Kidney epithelial cell (primary cell): ENCODE measurements around the gene IGSF21. TPM values are rescaled to one million over a fixed set of nuclear protein-coding genes. Genes with fewer than 3 reads are reported as not detected.

ENCODE experiments used
- DNase-seq: peaks from one replicate; pipeline ENCODE4 v3.0.0-alpha.2; 2010; ENCODE audit warnings: low read depth
- H3K27me3 ChIP-seq: 2 replicates; pipeline ENCODE4 v1.6.0; 2011; ENCODE audit warnings: low read length; ENCODE audit not compliant: control insufficient read depth, insufficient read depth
- H3K36me3 ChIP-seq: 2 replicates; pipeline ENCODE4 v1.5.1; 2011; ENCODE audit warnings: low read length; ENCODE audit not compliant: control insufficient read depth, insufficient read depth
- H3K4me3 ChIP-seq: 2 replicates; pipeline ENCODE4 v1.5.1; 2011; ENCODE audit warnings: low read depth, mild to moderate bottlenecking, control low read depth, low read length
- CTCF ChIP-seq: IDR thresholded peaks from 2 replicates; pipeline ENCODE4 v1.5.1; 2011; ENCODE audit warnings: mild to moderate bottlenecking, moderate library complexity, low read length, control low read depth, inconsistent platforms; ENCODE audit not compliant: insufficient read depth, poor library complexity, severe bottlenecking
- total RNA-seq: library from RNA; depleted of rRNA; stranded (reverse); fragments of >200 nt; gene quantifications from 2 replicates; pipeline ENCODE4 v1.2.3, GENCODE V29; 2015

Gene IGSF21
- total RNA-seq, 1 donor from 2014 or later = not detected

GRCh38 chr1:18123467-18123992, 15.9 kb downstream of the IGSF21 start:
- DNase-seq = no peak
- Histone ChIP-seq H3K36me3 (no peaks in the 10 kb centered on the region), H3K27me3 (peaks cover 2% of the 10 kb centered on the region), H3K4me3 (no peak overlapping the region)
- no peak for TF ChIP-seq CTCF

DNA sequence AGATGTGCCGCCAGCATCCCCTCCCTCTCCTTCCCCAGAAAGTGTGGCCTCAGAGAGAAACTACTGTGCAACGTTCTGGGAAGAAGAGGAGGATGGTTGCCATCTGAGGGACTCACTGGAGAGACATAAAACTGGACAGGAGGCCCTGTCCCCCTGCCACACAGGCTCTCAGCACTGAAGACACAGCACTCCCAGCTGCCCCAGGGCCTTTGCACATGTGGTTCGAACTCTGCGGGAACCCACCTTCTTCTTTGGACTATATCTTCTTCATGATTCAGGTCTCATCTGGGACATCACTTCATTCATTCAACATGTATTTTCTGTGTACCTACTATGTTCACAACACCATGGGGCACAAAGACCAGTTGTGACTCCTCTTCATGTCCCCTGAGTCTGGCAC, 17.4 kb downstream of the IGSF21 start:
- no peak overlapping the region for H3K4me3 ChIP-seq
- no peak for TF ChIP-seq CTCF
- no peak for DNase-seq
- H3K27me3 ChIP-seq = peaks cover 2% of the 10 kb centered on the region
- no peaks in the 10 kb centered on the region for H3K36me3 ChIP-seq

- TF ChIP-seq CTCF = no peak
- Histone ChIP-seq H3K4me3 (no peak overlapping the region), H3K27me3 (peaks cover 2% of the 10 kb centered on the region), H3K36me3 (no peaks in the 10 kb centered on the region)
- DNase-seq = no peak
Measured at GRCh38 chr1:18126616-18127015, 19.0 kb downstream of the IGSF21 start.

DNA sequence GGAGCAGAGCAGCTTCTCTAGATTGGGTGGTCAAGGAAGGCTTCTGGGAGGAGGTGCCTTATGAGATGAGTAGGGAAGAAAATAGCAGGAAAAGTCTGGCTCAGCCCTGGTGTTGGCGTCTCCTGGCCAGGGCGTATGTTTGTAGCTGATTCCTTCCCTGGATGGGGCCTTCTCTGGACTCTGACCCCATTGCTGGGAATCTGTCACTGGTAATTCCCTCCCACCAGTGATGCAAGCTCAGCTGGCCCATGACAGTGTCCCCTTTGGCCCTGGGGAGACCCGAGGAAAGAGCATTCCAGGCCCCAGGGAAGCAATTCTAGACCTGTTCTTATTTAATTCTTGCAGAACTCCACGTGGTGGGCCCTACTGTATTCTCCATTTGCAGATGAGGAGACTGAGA, 20.7 kb downstream of the IGSF21 start:
- peaks cover 2% of the 10 kb centered on the region for H3K27me3 ChIP-seq
- no peak for DNase-seq
- no peak for TF ChIP-seq CTCF
- no peak overlapping the region for H3K4me3 ChIP-seq
- H3K36me3 ChIP-seq = no peaks in the 10 kb centered on the region

DNA sequence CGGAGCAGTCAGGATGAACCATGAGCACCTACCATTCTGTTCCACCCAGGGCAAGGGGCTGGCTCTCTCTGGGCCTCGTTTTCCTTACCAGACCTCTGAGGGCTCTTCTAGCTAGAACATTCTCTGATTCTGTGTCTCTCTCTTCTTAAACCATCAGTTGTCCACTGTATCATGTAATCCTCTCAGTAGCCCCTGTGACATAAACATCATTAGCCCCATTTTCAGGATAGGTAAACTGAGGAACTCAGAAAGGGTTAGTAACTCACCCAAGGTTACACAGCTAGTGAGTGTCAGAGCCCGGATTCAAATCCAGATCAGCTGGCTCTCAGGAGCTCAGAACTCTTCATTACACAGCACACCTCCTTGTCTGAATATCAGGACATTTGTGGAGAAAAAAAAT, 22.8 kb downstream of the IGSF21 start:
- no peak for DNase-seq
- no peaks in the 10 kb centered on the region for H3K36me3 ChIP-seq
- H3K4me3 ChIP-seq = no peak overlapping the region
- no peaks in the 10 kb centered on the region for H3K27me3 ChIP-seq
- no peak for TF ChIP-seq CTCF

- no peak for DNase-seq
- H3K4me3 ChIP-seq = no peak overlapping the region
- no peaks in the 10 kb centered on the region for H3K27me3 ChIP-seq
- no peaks in the 10 kb centered on the region for H3K36me3 ChIP-seq
- TF ChIP-seq CTCF = no peak
Measured at GRCh38 chr1:18132022-18132710, 24.6 kb downstream of the IGSF21 start.
